Liver (tissue), 3 donors: ENCODE measurements around the gene EIF2B2.

ENCODE experiments used
- EGR1 ChIP-seq, 2 donors: IDR thresholded peaks; 2 replicates each; pipeline ENCODE4 v1.6.1; 2016 to 2018; ENCODE audit warnings: antibody characterized with exemption in 2 of 2, low read depth in 2 of 2
- JUND ChIP-seq, 2 donors: IDR thresholded peaks; 2 replicates each; pipeline ENCODE4 v1.6.1; 2016; ENCODE audit warnings: antibody characterized with exemption in 2 of 2
- NR2F2 ChIP-seq: IDR thresholded peaks from 2 replicates; pipeline ENCODE4 v1.6.1; 2016; ENCODE audit warnings: antibody characterized with exemption
- RAD21 ChIP-seq, 2 donors: IDR thresholded peaks; 2 replicates each; pipeline ENCODE4 v1.6.1; 2016; ENCODE audit warnings: antibody characterized with exemption in 2 of 2, mild to moderate bottlenecking in 2 of 2
- TAF1 ChIP-seq: conservative IDR thresholded peaks from 2 replicates; pipeline ENCODE4 v1.6.1; 2016; ENCODE audit warnings: antibody characterized with exemption, mild to moderate bottlenecking
- YY1 ChIP-seq: IDR thresholded peaks from 2 replicates; pipeline ENCODE4 v1.6.1; 2016; ENCODE audit warnings: antibody characterized with exemption, mild to moderate bottlenecking
- TF ChIP-seq, protein P1 (sequence below): fragments of 150-350 bp; IDR thresholded peaks from 2 replicates; pipeline ENCODE4 v1.5.1; 2017; ENCODE audit warnings: improper control_type of control experiment, low read depth, low read length; ENCODE audit not compliant: missing input control
- TF ChIP-seq, protein P2 (sequence below): IDR thresholded peaks from 2 replicates; pipeline ENCODE4 v1.6.1; 2016; ENCODE audit warnings: antibody characterized with exemption
- TF ChIP-seq, protein P3 (sequence below): IDR thresholded peaks from 2 replicates; pipeline ENCODE4 v1.6.1; 2016; ENCODE audit warnings: antibody characterized with exemption
- TF ChIP-seq, protein P4 (sequence below): IDR thresholded peaks from 2 replicates; pipeline ENCODE4 v1.6.1; 2016; ENCODE audit warnings: antibody characterized with exemption, mild to moderate bottlenecking
- donor health status: healthy.
- donor health status: healthy.

DNA sequence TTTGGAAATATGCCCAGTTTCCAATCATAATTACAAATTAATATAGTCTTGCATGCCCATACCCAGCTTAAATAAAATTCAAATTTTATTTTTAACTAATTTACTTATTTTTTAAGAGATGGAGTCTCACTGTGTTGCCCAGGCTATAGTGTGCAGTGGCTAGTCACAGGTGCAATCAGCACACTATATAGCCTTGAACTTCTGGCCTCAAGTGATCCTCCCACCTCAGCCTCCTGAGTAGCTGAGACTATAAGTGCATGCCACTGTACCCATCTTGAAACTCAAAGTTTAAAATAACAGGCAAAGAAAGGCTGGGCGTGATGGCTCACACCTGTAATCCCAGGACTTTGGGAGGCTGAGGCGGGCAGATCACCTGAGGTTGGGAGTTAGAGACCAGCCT is 38.2 kb downstream of the EIF2B2 start:
- TF ChIP-seq, protein P1, sequence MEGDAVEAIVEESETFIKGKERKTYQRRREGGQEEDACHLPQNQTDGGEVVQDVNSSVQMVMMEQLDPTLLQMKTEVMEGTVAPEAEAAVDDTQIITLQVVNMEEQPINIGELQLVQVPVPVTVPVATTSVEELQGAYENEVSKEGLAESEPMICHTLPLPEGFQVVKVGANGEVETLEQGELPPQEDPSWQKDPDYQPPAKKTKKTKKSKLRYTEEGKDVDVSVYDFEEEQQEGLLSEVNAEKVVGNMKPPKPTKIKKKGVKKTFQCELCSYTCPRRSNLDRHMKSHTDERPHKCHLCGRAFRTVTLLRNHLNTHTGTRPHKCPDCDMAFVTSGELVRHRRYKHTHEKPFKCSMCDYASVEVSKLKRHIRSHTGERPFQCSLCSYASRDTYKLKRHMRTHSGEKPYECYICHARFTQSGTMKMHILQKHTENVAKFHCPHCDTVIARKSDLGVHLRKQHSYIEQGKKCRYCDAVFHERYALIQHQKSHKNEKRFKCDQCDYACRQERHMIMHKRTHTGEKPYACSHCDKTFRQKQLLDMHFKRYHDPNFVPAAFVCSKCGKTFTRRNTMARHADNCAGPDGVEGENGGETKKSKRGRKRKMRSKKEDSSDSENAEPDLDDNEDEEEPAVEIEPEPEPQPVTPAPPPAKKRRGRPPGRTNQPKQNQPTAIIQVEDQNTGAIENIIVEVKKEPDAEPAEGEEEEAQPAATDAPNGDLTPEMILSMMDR = no peak
- TF ChIP-seq, protein P2, sequence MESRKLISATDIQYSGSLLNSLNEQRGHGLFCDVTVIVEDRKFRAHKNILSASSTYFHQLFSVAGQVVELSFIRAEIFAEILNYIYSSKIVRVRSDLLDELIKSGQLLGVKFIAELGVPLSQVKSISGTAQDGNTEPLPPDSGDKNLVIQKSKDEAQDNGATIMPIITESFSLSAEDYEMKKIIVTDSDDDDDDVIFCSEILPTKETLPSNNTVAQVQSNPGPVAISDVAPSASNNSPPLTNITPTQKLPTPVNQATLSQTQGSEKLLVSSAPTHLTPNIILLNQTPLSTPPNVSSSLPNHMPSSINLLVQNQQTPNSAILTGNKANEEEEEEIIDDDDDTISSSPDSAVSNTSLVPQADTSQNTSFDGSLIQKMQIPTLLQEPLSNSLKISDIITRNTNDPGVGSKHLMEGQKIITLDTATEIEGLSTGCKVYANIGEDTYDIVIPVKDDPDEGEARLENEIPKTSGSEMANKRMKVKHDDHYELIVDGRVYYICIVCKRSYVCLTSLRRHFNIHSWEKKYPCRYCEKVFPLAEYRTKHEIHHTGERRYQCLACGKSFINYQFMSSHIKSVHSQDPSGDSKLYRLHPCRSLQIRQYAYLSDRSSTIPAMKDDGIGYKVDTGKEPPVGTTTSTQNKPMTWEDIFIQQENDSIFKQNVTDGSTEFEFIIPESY = no peak
- TF ChIP-seq NR2F2 (no peak), YY1 (no peak), TAF1 (no peak), JUND (IDR thresholded peaks at IDR 0.05) (no peak), RAD21 (IDR thresholded peaks at IDR 0.05) (no peak), EGR1 (IDR thresholded peaks at IDR 0.05; ENCODE audit: low read depth in 2 of 2) (no peak)
- TF ChIP-seq, protein P3, sequence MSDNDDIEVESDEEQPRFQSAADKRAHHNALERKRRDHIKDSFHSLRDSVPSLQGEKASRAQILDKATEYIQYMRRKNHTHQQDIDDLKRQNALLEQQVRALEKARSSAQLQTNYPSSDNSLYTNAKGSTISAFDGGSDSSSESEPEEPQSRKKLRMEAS = no peak
- TF ChIP-seq, protein P4, sequence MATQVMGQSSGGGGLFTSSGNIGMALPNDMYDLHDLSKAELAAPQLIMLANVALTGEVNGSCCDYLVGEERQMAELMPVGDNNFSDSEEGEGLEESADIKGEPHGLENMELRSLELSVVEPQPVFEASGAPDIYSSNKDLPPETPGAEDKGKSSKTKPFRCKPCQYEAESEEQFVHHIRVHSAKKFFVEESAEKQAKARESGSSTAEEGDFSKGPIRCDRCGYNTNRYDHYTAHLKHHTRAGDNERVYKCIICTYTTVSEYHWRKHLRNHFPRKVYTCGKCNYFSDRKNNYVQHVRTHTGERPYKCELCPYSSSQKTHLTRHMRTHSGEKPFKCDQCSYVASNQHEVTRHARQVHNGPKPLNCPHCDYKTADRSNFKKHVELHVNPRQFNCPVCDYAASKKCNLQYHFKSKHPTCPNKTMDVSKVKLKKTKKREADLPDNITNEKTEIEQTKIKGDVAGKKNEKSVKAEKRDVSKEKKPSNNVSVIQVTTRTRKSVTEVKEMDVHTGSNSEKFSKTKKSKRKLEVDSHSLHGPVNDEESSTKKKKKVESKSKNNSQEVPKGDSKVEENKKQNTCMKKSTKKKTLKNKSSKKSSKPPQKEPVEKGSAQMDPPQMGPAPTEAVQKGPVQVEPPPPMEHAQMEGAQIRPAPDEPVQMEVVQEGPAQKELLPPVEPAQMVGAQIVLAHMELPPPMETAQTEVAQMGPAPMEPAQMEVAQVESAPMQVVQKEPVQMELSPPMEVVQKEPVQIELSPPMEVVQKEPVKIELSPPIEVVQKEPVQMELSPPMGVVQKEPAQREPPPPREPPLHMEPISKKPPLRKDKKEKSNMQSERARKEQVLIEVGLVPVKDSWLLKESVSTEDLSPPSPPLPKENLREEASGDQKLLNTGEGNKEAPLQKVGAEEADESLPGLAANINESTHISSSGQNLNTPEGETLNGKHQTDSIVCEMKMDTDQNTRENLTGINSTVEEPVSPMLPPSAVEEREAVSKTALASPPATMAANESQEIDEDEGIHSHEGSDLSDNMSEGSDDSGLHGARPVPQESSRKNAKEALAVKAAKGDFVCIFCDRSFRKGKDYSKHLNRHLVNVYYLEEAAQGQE = no peak
